DMS153 (cell line): ENCODE data around the gene ICOS.
A peak's percentile ranks its signal among the peaks of the same experiment; 100 is the strongest.
"Not testable (repeated sequence)": the region's sequence is repeated elsewhere in the genome, so short reads cannot be mapped to it uniquely, and the experiment has no call there.

Experiments used
- DNase-seq: peaks from one replicate; lab custom pipeline; 2025; lab: John Stamatoyannopoulos, UW

ICOS gene

DNA sequence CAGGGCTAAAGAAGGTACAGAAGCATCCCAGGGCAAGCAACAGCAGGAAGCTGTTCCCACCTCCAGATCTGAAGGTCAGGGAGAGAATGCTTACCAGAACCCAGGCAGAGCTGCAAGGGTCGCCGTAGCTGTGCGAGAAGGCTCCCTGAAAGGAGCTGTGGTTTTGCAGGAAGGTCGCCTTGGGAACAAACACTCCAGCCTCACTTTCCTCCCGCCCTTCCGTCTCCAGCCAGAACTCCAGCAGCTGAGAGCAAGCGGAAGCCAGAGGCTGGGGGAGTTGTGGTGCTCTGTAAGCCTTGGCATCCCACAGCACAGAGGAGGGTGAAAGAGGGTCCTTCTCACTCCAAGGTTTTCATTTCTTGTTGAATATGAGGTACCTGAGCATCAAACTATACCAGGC, 18.3 kb upstream of the ICOS start:
- DNase-seq, result no peak

- no peak for DNase-seq
These were observed 17.7 kb upstream of the ICOS start for GRCh38 chr2:203918839-203919238.

DNA sequence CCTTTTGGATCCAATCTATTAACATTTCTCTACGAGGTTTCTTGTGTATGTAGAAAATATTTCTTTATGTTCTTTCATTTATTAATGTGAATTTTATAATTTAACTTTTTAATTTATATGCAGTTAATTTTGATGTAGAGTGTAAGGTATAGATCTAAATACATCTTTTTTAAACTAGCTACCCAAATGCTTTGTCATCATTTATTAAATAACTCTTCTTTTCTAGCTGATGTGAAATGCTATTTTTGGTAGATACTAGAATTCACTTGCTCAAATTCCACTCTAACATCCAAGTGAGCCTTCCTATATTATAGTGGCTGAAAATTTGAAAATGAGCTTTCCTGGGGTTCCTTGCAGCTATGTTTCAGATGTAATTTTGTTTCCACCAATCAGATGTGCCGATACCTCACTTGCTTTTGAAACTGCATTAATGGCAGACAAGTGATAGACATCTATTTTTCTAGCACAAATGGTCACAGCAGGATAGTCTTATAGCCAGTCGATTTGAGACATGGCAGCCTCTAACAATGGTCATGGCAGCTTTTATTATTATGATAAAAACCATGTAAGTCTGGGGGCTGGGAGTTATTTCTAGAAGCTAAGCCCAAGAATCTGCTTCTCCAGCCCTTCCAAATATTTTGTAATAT, 10.9 kb upstream of the ICOS start:
- no peak for DNase-seq

- DNase-seq, result no peak
These were observed 7.7 kb upstream of the ICOS start for GRCh38 chr2:203928849-203929248.

- not testable (repeated sequence) for DNase-seq
These were observed 5.3 kb upstream of the ICOS start for GRCh38 chr2:203931262-203931661.

DNA sequence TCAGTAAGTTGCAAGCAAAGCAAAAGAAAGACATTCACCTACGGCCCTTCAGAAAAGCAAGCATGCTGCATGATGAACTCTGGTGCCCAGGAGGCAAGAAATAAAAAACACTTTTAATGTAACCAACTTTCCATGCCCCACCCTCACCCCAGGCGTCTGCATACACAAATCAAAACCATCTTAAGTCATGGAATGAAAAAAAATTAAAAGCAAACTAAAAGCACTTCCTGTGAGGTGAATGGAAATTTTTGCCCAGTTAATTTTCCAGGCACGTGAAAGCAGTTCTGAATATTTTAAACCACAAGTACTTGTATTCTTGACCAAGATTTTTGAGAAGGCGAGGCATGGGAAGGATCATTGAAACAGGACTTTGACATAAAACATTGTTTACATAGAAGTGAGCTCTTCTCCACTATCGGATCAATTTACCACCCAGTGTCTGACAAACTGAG, 2.5 kb upstream of the ICOS start:
- no peak for DNase-seq

DNA sequence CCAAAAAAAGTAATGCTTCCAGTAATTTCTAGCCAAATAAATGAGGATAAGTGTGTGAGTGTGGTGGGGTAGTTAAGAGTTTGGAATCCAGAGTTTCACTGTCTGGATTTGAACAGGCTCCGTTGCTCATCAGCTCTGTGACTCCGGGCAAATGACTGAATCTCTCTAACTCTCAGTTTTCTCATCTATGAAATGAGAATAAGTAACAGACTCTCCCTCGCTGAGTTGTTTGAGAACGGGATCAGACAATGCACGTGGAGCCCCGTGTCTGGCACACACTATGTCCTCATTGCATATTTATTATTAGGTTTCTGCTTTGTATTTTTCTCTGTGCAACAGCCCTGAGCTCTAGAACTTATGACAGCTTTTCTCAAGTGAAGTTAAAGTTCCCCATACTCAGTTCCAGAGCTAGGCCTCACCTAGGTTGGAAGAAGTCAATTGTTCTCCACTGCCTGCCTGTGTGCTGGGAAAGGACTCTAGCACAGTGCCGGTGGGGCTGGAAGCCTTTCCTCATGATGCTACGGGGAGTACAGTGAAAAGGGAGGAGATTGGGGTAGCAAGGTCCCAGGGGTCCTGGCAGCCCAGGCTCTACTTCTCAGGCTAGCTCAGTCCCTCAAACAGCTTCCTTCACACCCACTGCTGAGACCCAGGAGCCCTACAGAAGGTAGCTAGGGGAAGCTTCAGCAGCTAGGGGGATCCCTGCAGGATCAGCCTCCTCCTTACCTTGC, 1.7 kb upstream of the ICOS start:
- no peak for DNase-seq

GRCh38 chr2:203935568-203935967, 995 bp upstream of the ICOS start:
- no peak for DNase-seq

- no peak for DNase-seq
These were observed 386 bp downstream of the ICOS start for GRCh38 chr2:203936949-203937348.

GRCh38 chr2:203937788-203938187, 1.2 kb downstream of the ICOS start:
- no peak for DNase-seq

GRCh38 chr2:203940039-203940438, 3.5 kb downstream of the ICOS start:
- no peak for DNase-seq

- DNase-seq, result not testable (repeated sequence)
These were observed 7.2 kb downstream of the ICOS start for GRCh38 chr2:203943493-203944382.

GRCh38 chr2:203948733-203949132, 12.2 kb downstream of the ICOS start:
- DNase-seq, result no peak

GRCh38 chr2:203949228-203949627, 12.7 kb downstream of the ICOS start:
- peak; percentile 23 for DNase-seq

DNA sequence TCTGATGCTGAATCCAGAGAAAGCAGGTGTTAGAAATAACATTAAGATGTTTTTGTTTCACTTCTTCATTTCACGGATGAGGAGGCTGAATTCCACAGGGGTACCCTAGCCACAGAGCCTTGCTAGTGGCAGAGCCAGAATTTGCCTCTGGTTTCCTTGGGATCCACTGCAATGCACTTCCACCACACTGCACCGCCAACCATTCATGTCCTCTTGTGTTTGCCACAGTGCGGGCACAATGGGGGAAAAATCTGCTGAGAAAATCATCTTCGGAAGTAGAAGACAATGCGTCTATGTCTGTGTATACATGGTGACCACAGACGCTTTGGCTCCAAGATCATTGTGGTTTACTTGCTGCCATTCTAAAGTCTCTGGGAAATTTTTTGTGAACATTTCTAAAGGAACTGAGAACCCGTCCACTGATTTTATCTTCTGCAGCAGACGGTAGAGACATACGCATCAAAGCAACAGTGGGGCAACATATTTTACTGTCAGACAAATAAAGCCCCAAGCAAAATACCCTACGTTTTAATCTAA, 14.9 kb downstream of the ICOS start:
- no peak for DNase-seq

GRCh38 chr2:203959265-203959664, 22.7 kb downstream of the ICOS start:
- no peak for DNase-seq

- no peak for DNase-seq
These were observed 23.1 kb downstream of the ICOS start for GRCh38 chr2:203959672-203960071.

DNA sequence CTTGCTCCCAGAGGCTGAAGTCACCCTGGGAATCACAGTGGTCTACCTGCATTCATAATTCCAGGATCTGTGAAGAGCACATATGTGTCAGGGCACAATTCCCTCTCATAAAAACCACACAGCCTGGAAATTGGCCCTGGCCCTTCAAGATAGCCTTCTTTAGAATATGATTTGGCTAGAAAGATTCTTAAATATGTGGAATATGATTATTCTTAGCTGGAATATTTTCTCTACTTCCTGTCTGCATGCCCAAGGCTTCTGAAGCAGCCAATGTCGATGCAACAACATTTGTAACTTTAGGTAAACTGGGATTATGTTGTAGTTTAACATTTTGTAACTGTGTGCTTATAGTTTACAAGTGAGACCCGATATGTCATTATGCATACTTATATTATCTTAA, 24.2 kb downstream of the ICOS start:
- no peak for DNase-seq

DNA sequence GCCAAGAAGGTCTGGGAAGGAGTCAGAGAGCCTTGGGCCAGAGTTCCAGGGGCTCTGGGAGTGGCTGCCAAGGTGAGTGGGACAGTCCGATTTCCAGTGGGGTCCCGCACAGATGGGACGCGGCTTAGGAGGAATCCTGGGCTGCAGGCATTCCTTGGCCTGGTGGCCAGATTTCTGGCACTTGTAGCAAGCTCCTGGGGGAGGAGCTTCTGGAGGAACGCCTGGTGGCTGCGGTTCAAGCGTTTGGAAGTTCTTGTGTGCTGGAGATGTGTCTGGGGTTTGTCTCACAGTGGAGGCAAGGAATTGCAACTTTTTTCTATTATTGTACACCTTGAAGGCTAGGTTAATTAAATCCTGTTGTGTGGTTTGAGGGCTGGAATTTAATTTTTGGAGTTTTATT, 28.6 kb downstream of the ICOS start:
- DNase-seq, result not testable (repeated sequence)

GRCh38 chr2:203971251-203971650, 34.7 kb downstream of the ICOS start:
- no peak for DNase-seq

- DNase-seq, result no peak
These were observed 35.5 kb downstream of the ICOS start for GRCh38 chr2:203972066-203972465.

GRCh38 chr2:203973000-203973399, 36.4 kb downstream of the ICOS start:
- DNase-seq, result no peak
